Hepatocyte (in vitro differentiated cells): ENCODE data around the gene RPN2. TPM values are rescaled to one million over a fixed set of nuclear protein-coding genes. Genes with fewer than 3 reads are reported as not detected.

Experiments
- DNase-seq: peaks from one replicate; pipeline ENCODE4 v3.0.0-alpha.2; 2016; ENCODE audit warnings: low spot score
- H2AFZ ChIP-seq: fragments of 200-600 bp; sonication (generic); 2 replicates; pipeline ENCODE4 v1.6.0; 2016; ENCODE audit warnings: antibody characterized with exemption, mild to moderate bottlenecking
- H3K27ac ChIP-seq: fragments of 200-600 bp; sonication (generic); 2 replicates; pipeline ENCODE4 v1.5.1; 2016; ENCODE audit warnings: mild to moderate bottlenecking
- H3K27me3 ChIP-seq: fragments of 200-600 bp; sonication (generic); 2 replicates; pipeline ENCODE4 v1.6.1; 2016
- H3K36me3 ChIP-seq: fragments of 200-600 bp; sonication (generic); replicated peaks from 2 replicates; pipeline ENCODE4 v1.5.1; 2016; ENCODE audit warnings: low read depth; ENCODE audit not compliant: insufficient read depth
- H3K4me1 ChIP-seq: fragments of 200-600 bp; sonication (generic); 2 replicates; pipeline ENCODE4 v1.5.1; 2016; ENCODE audit warnings: mild to moderate bottlenecking, moderate library complexity; ENCODE audit not compliant: insufficient read depth
- H3K4me2 ChIP-seq: fragments of 200-600 bp; sonication (generic); 2 replicates; pipeline ENCODE4 v1.6.0; 2016
- H3K4me3 ChIP-seq: fragments of 200-600 bp; sonication (generic); 2 replicates; pipeline ENCODE4 v1.5.1; 2016; ENCODE audit warnings: mild to moderate bottlenecking
- H3K79me2 ChIP-seq: fragments of 200-600 bp; sonication (generic); 2 replicates; pipeline ENCODE4 v1.6.0; 2017; ENCODE audit warnings: mild to moderate bottlenecking
- H3K9me2 ChIP-seq: fragments of 200-600 bp; sonication (generic); replicated peaks from 2 replicates; pipeline ENCODE4 v1.6.0; 2017; ENCODE audit warnings: mild to moderate bottlenecking; ENCODE audit not compliant: insufficient read depth
- H3K9me3 ChIP-seq: fragments of 200-600 bp; sonication (generic); 2 replicates; pipeline ENCODE4 v1.5.1; 2016; ENCODE audit warnings: low read depth, mild to moderate bottlenecking
- H4K20me1 ChIP-seq: fragments of 200-600 bp; sonication (generic); 2 replicates; pipeline ENCODE4 v1.6.0; 2016; ENCODE audit warnings: mild to moderate bottlenecking; ENCODE audit not compliant: insufficient read depth, poor library complexity, severe bottlenecking
- EZH2 ChIP-seq: fragments of 200-600 bp; sonication (generic); IDR thresholded peaks from 2 replicates; pipeline ENCODE4 v1.6.1; 2016; ENCODE audit warnings: antibody characterized with exemption, mild to moderate bottlenecking, borderline replicate concordance
- EZH2phosphoT487 ChIP-seq: fragments of 200-600 bp; sonication (generic); IDR thresholded peaks from one replicate; pipeline ENCODE4 v1.6.1; 2018; ENCODE audit warnings: antibody characterized with exemption, mild to moderate bottlenecking, low read depth, moderate library complexity; ENCODE audit not compliant: unreplicated experiment, severe bottlenecking
- WGBS: methylation state at CpG from one replicate; pipeline ENCODE4 v1.1.6; 2016; ENCODE audit warnings: low lambda C conversion rate; ENCODE audit errors: missing lambda C conversion rate; 5-methylcytosine and 5-hydroxymethylcytosine counted together
- polyA plus RNA-seq: library from polyadenylated mRNA; unstranded; fragments of >200 nt; fragmentation: Nextera tagmentation; extraction: Ambion mirVana; gene quantifications from 2 replicates; pipeline ENCODE4 v1.2.1, GENCODE V29; 2016
- total RNA-seq: library from RNA; depleted of rRNA; stranded (reverse); fragments of >200 nt; gene quantifications from 2 replicates; pipeline ENCODE4 v1.2.3, GENCODE V29; 2014
- TF ChIP-seq, protein P1 (sequence below): fragments of 200-600 bp; sonication (generic); IDR thresholded peaks from 2 replicates; pipeline ENCODE4 v1.5.1; 2016; ENCODE audit warnings: antibody characterized with exemption, mild to moderate bottlenecking; ENCODE audit not compliant: poor library complexity

Gene RPN2
- total and polyA plus RNA-seq, 2 experiments from 2014 or later: 325 to 350 TPM

- Histone ChIP-seq H3K9me3 (no peaks in the 10 kb centered on the region), H3K4me2 (no peak overlapping the region), H3K4me3 (no peak overlapping the region), H4K20me1 (peaks cover 47% of the 10 kb centered on the region), H3K79me2 (peaks cover 92% of the 10 kb centered on the region), H3K9me2 (no peaks in the 10 kb centered on the region), H3K36me3 (no peaks in the 10 kb centered on the region), H3K27ac (no peak overlapping the region), H2AFZ (no peak overlapping the region), H3K27me3 (no peaks in the 10 kb centered on the region), H3K4me1 (peaks cover 6% of the 10 kb centered on the region)
- 86% methylated on average over 9 of the region's 9 CpGs for WGBS
- TF ChIP-seq EZH2 (no peak), EZH2phosphoT487 (no peak)
- TF ChIP-seq, protein P1, sequence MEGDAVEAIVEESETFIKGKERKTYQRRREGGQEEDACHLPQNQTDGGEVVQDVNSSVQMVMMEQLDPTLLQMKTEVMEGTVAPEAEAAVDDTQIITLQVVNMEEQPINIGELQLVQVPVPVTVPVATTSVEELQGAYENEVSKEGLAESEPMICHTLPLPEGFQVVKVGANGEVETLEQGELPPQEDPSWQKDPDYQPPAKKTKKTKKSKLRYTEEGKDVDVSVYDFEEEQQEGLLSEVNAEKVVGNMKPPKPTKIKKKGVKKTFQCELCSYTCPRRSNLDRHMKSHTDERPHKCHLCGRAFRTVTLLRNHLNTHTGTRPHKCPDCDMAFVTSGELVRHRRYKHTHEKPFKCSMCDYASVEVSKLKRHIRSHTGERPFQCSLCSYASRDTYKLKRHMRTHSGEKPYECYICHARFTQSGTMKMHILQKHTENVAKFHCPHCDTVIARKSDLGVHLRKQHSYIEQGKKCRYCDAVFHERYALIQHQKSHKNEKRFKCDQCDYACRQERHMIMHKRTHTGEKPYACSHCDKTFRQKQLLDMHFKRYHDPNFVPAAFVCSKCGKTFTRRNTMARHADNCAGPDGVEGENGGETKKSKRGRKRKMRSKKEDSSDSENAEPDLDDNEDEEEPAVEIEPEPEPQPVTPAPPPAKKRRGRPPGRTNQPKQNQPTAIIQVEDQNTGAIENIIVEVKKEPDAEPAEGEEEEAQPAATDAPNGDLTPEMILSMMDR: no peak
- no peak for DNase-seq
Observed at GRCh38 chr20:37190354-37191112, 11.4 kb downstream of the RPN2 start.

- peak; percentile 89 for DNase-seq
- peaks cover 57% of the 10 kb centered on the region for H4K20me1 ChIP-seq
- 44% methylated on average over 5 of the region's 5 CpGs for WGBS
- peaks cover 91% of the 10 kb centered on the region for H3K79me2 ChIP-seq
- TF ChIP-seq EZH2phosphoT487 (no peak), EZH2 (no peak)
- TF ChIP-seq, protein P1: peak; percentile 80
- no peaks in the 10 kb centered on the region for H3K9me3 ChIP-seq
- H3K27ac ChIP-seq: peak overlapping the region; percentile 12
- no peak overlapping the region for H3K4me2 ChIP-seq
- H3K27me3 ChIP-seq: no peaks in the 10 kb centered on the region
- H3K9me2 ChIP-seq: no peaks in the 10 kb centered on the region
- no peak overlapping the region for H2AFZ ChIP-seq
- H3K4me1 ChIP-seq: peaks cover 6% of the 10 kb centered on the region
- H3K4me3 ChIP-seq: no peak overlapping the region
- H3K36me3 ChIP-seq: no peaks in the 10 kb centered on the region
Observed at GRCh38 chr20:37192137-37192854, 13.2 kb downstream of the RPN2 start.

GRCh38 chr20:37193226-37193625 lies 14.1 kb downstream of the RPN2 start:
- DNase-seq: no peak
- H3K36me3 ChIP-seq: no peaks in the 10 kb centered on the region
- no peaks in the 10 kb centered on the region for H3K27me3 ChIP-seq
- H3K4me2 ChIP-seq: no peak overlapping the region
- H2AFZ ChIP-seq: no peak overlapping the region
- H3K79me2 ChIP-seq: peaks cover 92% of the 10 kb centered on the region
- TF ChIP-seq EZH2phosphoT487: no peak
- no peak overlapping the region for H3K4me3 ChIP-seq
- 98% methylated on average over 3 of the region's 3 CpGs for WGBS
- H3K9me2 ChIP-seq: no peaks in the 10 kb centered on the region
- H3K9me3 ChIP-seq: no peaks in the 10 kb centered on the region
- H3K4me1 ChIP-seq: peaks cover 6% of the 10 kb centered on the region
- peak overlapping the region; percentile 12 for H3K27ac ChIP-seq
- H4K20me1 ChIP-seq: peaks cover 57% of the 10 kb centered on the region

GRCh38 chr20:37193821-37194220 lies 14.7 kb downstream of the RPN2 start:
- H3K4me1 ChIP-seq: peaks cover 6% of the 10 kb centered on the region
- H3K9me2 ChIP-seq: no peaks in the 10 kb centered on the region
- no peak overlapping the region for H3K4me2 ChIP-seq
- H3K36me3 ChIP-seq: no peaks in the 10 kb centered on the region
- H3K79me2 ChIP-seq: peaks cover 92% of the 10 kb centered on the region
- DNase-seq: no peak
- H2AFZ ChIP-seq: no peak overlapping the region
- H3K27me3 ChIP-seq: no peaks in the 10 kb centered on the region
- TF ChIP-seq EZH2 (no peak), EZH2phosphoT487 (no peak)
- TF ChIP-seq, protein P1: no peak
- H3K27ac ChIP-seq: no peak overlapping the region
- WGBS: 97% methylated on average over 8 of the region's 8 CpGs
- H3K4me3 ChIP-seq: no peak overlapping the region
- no peaks in the 10 kb centered on the region for H3K9me3 ChIP-seq
- H4K20me1 ChIP-seq: peaks cover 57% of the 10 kb centered on the region
